Right atrium auricular region (tissue), 2 donors: Measurements from ENCODE around the gene SPIN2A. TPM values are rescaled to one million over a fixed set of nuclear protein-coding genes. Genes with fewer than 3 reads are reported as not detected.
"Not testable (repeated sequence)": the region's sequence is repeated elsewhere in the genome, so short reads cannot be mapped to it uniquely, and the experiment has no call there.

Experiments
- DNase-seq: peaks from one replicate; pipeline ENCODE4 v3.0.0-alpha.2; 2019; ENCODE audit warnings: low spot score
- H3K27ac ChIP-seq, 2 donors: fragments of 200-600 bp; sonication (generic); 1 replicate in 1 of 2; 2 replicates in 1 of 2; pipeline ENCODE4 v1.5.1; 2016 to 2019
- H3K27me3 ChIP-seq, 2 donors: fragments of 200-600 bp; sonication (generic); one replicate each; pipeline versions ENCODE4 v1.5.1 to v1.6.0; 2017 to 2019
- H3K36me3 ChIP-seq: fragments of 200-600 bp; sonication (generic); one replicate; pipeline ENCODE4 v1.5.1; 2016
- H3K4me1 ChIP-seq, 2 donors: fragments of 200-600 bp; sonication (generic); one replicate each; pipeline versions ENCODE4 v1.5.1 to v1.6.0; 2017 to 2019
- H3K4me3 ChIP-seq, 2 donors: fragments of 200-600 bp; sonication (generic); 1 replicate in 1 of 2; 2 replicates in 1 of 2; pipeline ENCODE4 v1.5.1; 2017 to 2019; ENCODE audit warnings: mild to moderate bottlenecking in 1 of 2, moderate library complexity in 1 of 2
- H3K9me3 ChIP-seq, 2 donors: fragments of 200-600 bp; sonication (generic); one replicate each; pipeline ENCODE4 v1.5.1; 2019
- CTCF ChIP-seq, 2 donors: fragments of 200-600 bp; sonication (generic); IDR thresholded peaks; one replicate each; pipeline ENCODE4 v1.5.1; 2019; ENCODE audit warnings: antibody characterized with exemption in 2 of 2
- total RNA-seq, 2 donors: library from RNA; depleted of rRNA; stranded (reverse); fragments of >200 nt; gene quantifications; one replicate each; pipeline ENCODE4 v1.1.0, GENCODE V29; 2016

SPIN2A gene
- total RNA-seq: under 1 TPM in 1 of 2 donors, not detected in 1; 0.12 TPM

- not testable (repeated sequence) for DNase-seq, H3K4me1 ChIP-seq, H3K27me3 ChIP-seq, H3K36me3 ChIP-seq, H3K9me3 ChIP-seq, H3K27ac ChIP-seq
- H3K4me3 ChIP-seq: peak within 1 kb of the TSS in 1 of 2 donors; percentile 31
These were observed at the start of gene SPIN2A for GRCh38 chrX:57137073-57137472. SPIN2A (minus strand) TSS chrX:57137397; CDS start chrX:57136597, 800 bp downstream.

GRCh38 chrX:57178605-57179004 lies 41.4 kb upstream of the SPIN2A start:
- Histone ChIP-seq H3K27me3 (no peaks in the 10 kb centered on the region), H3K4me1 (no peaks in the 10 kb centered on the region), H3K9me3 (peaks cover 0 to 11% of the 10 kb centered on the region in 2 donors), H3K27ac (no peak overlapping the region), H3K4me3 (no peak overlapping the region), H3K36me3 (no peaks in the 10 kb centered on the region)
- no peak for TF ChIP-seq CTCF (IDR thresholded peaks at IDR 0.05)
- DNase-seq: no peak

- Histone ChIP-seq H3K36me3 (no peaks in the 10 kb centered on the region), H3K4me3 (no peak overlapping the region), H3K9me3 (peaks cover 0 to 11% of the 10 kb centered on the region in 2 donors), H3K27me3 (no peaks in the 10 kb centered on the region), H3K27ac (no peak overlapping the region), H3K4me1 (no peaks in the 10 kb centered on the region)
- TF ChIP-seq CTCF (IDR thresholded peaks at IDR 0.05): no peak
- DNase-seq: no peak
These were observed 39.9 kb upstream of the SPIN2A start for GRCh38 chrX:57177070-57177469.

DNA sequence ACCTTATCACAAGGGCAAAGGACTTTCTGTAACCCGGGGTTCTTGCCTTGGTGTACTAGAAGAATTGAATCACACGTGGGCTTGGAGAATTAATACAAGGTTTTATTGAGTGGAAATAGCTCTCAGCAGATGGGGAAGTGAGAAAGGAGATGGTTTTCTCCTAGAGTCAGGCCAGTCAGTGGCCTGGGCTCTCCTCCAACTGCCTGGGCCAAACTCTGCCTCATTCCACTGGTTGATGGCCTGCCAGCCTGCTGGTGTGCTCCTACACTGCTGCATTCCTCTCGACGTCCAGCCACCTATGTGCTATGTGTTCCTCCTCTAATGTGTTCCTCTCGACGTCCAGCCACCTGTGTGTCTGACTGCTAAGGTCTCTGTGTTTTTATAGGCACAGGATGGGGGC lies 35.3 kb upstream of the SPIN2A start:
- no peaks in the 10 kb centered on the region for H3K9me3 ChIP-seq
- no peaks in the 10 kb centered on the region for H3K4me1 ChIP-seq
- TF ChIP-seq CTCF (IDR thresholded peaks at IDR 0.05): no peak
- no peaks in the 10 kb centered on the region for H3K36me3 ChIP-seq
- H3K4me3 ChIP-seq: no peak overlapping the region
- H3K27me3 ChIP-seq: no peaks in the 10 kb centered on the region
- no peak for DNase-seq
- no peak overlapping the region for H3K27ac ChIP-seq

DNA sequence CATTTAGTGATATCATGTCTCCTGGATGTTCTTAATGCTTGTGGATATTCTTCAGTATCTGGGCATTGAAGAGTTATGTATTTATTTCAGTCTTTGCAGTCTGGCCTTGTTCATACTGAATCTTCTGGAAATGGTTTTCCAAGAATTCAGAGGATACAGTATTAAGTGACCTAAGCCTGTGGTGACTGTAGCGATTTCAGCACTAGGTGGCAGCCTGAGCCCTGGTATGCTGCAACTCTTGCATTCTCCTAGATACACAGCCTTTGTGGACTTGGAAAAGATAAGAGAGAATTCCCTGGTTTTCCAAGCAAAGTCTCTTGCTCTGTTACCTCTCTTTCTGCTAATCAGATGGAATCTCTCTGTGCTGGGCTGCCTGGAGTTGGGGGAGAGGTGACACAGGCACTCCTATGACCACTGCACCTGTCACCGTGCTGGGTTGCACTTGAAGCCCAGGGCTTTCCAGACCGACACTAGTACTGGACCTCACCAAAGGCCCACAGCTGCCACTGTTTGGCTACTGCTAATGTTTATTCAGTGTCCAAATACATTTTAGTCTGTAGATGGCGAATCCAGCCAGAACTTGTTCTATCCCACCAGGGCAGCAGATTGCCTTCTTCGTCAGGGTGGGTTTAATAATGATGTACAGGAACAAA lies 19.3 kb upstream of the SPIN2A start:
- H3K27ac ChIP-seq: no peak overlapping the region
- no peak for DNase-seq

DNA sequence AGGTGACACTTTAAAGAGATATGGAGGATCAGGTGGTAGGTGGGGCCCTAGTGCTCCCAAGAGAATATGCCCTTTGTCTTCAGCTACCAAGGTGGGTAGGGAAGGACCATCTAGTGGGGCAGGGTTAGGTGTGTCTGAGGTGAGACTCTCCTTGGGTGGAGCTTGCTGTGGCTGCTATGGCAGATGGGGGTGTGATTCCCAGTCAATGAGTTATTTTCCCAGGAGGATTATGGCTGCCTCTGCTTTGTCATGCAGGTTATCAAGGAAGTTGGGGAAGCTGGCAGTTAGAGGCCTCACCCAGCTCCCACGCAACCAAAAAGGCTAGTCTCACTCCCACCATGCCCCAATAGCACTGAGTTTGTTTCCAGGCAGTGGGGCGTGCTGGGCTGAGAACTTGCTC lies 18.0 kb upstream of the SPIN2A start:
- no peak for DNase-seq
- peaks cover 0 to 6% of the 10 kb centered on the region in 2 donors for H3K9me3 ChIP-seq
- H3K27me3 ChIP-seq: no peaks in the 10 kb centered on the region
- no peak overlapping the region for H3K27ac ChIP-seq
- H3K36me3 ChIP-seq: no peaks in the 10 kb centered on the region
- no peaks in the 10 kb centered on the region for H3K4me1 ChIP-seq
- no peak for TF ChIP-seq CTCF (IDR thresholded peaks at IDR 0.05)
- no peak overlapping the region for H3K4me3 ChIP-seq

More for the DNA sequence above, 19.3 kb upstream of the SPIN2A start:
- H3K4me1 ChIP-seq: no peaks in the 10 kb centered on the region
- H3K27me3 ChIP-seq: no peaks in the 10 kb centered on the region
- peaks cover 0 to 6% of the 10 kb centered on the region in 2 donors for H3K9me3 ChIP-seq
- H3K4me3 ChIP-seq: no peak overlapping the region
- no peaks in the 10 kb centered on the region for H3K36me3 ChIP-seq
- TF ChIP-seq CTCF (IDR thresholded peaks at IDR 0.05): peak in 1 of 2 donors; percentile 55

- not testable (repeated sequence) for H3K27me3 ChIP-seq, H3K4me3 ChIP-seq, H3K4me1 ChIP-seq, H3K27ac ChIP-seq, DNase-seq, H3K36me3 ChIP-seq, H3K9me3 ChIP-seq
These were observed 15.0 kb upstream of the SPIN2A start for GRCh38 chrX:57152222-57152621.
